Endothelial cell of umbilical vein (primary cell): ENCODE data around the gene PCNX1. TPM values are rescaled to one million over a fixed set of nuclear protein-coding genes. Genes with fewer than 3 reads are reported as not detected.

Experiments used
- BruUV-seq: library from RNA; stranded (reverse); fragments of 400-500 nt; replicated peaks from 2 replicates; lab custom pipeline; 2021; lab: Mats Ljungman, UMichigan
- CTCF ChIA-PET: fragments of 300-600, 350-600 bp; sonication (Branson Sonifier 250); formaldehyde crosslinking; loops from one replicate; lab custom pipeline; 2021; ENCODE audit warnings: antibody characterized with exemption, inconsistent platforms; lab: Charles Lee
- POLR2A ChIA-PET: fragments of 300-600, 350-600 bp; sonication (Branson Sonifier 250); formaldehyde crosslinking; loops from one replicate; lab custom pipeline; 2021; ENCODE audit warnings: antibody characterized with exemption, inconsistent platforms; lab: Charles Lee
- DNase-seq: peaks from one replicate; pipeline ENCODE4 v3.0.0-alpha.2; 2011; ENCODE audit warnings: low read depth, low spot score
- FAIRE-seq: peaks from 2 replicates; lab custom pipeline; 2011; peaks lifted over from hg19 to GRCh38; lab: Jason Lieb, UNC
- H2AFZ ChIP-seq: 2 replicates; pipeline ENCODE4 v1.6.0; 2012; ENCODE audit warnings: low read depth, low read length, control low read depth, inconsistent platforms
- H3K27ac ChIP-seq: 2 replicates; pipeline ENCODE4 v1.5.1; 2011; ENCODE audit warnings: low read depth, mild to moderate bottlenecking, control low read depth, low read length, moderate library complexity; ENCODE audit not compliant: insufficient read depth
- H3K27me3 ChIP-seq, 2 experiments: 2 replicates each; pipeline versions ENCODE4 v1.6.0 to v1.6.1; 2011; ENCODE audit warnings: low read length in 2 of 2, mixed read lengths in 1 of 2; ENCODE audit not compliant: control insufficient read depth in 2 of 2, insufficient read depth in 2 of 2
- H3K36me3 ChIP-seq, 2 experiments: 2 replicates in 1 of 2; 3 replicates in 1 of 2; pipeline ENCODE4 v1.5.1; 2011; ENCODE audit warnings: low read length in 2 of 2, mild to moderate bottlenecking in 1 of 2, moderate library complexity in 1 of 2; ENCODE audit not compliant: control insufficient read depth in 2 of 2, insufficient read depth in 2 of 2; ENCODE audit errors: extremely low read depth in 1 of 2
- H3K4me1 ChIP-seq: 3 replicates; pipeline ENCODE4 v1.5.1; 2011; ENCODE audit warnings: mild to moderate bottlenecking, low read length; ENCODE audit not compliant: control insufficient read depth, insufficient read depth; ENCODE audit errors: extremely low read depth
- H3K4me2 ChIP-seq: 2 replicates; pipeline ENCODE4 v1.6.1; 2011; ENCODE audit warnings: low read length, control low read depth, mixed read lengths; ENCODE audit not compliant: insufficient read depth
- H3K4me3 ChIP-seq, 3 experiments: fragments of 200-600 bp in 1 of 3; sonication (generic), shearing (Covaris generic) in 1 of 3; replicated peaks in 1 of 3; 2 replicates each; pipeline ENCODE4 v1.5.1; 2011 to 2016; ENCODE audit warnings: control low read depth in 3 of 3, low read length in 3 of 3, mild to moderate bottlenecking in 2 of 3, inconsistent platforms in 1 of 3, low read depth in 1 of 3, moderate library complexity in 1 of 3; ENCODE audit not compliant: insufficient read depth in 1 of 3
- H3K79me2 ChIP-seq: 2 replicates; pipeline ENCODE4 v1.6.0; 2012; ENCODE audit warnings: low read length, inconsistent platforms; ENCODE audit not compliant: control insufficient read depth, insufficient read depth
- H3K9ac ChIP-seq: replicated peaks from 2 replicates; pipeline ENCODE3; 2011; ENCODE audit warnings: low read length, control low read depth; ENCODE audit not compliant: insufficient read depth; ENCODE audit errors: extremely low read depth
- H3K9me1 ChIP-seq: replicated peaks from 3 replicates; pipeline ENCODE4 v1.6.0; 2011; ENCODE audit warnings: mild to moderate bottlenecking, low read length; ENCODE audit not compliant: control insufficient read depth, insufficient read depth; ENCODE audit errors: extremely low read depth
- H3K9me3 ChIP-seq: replicated peaks from 2 replicates; pipeline ENCODE4 v1.5.1; 2012; ENCODE audit warnings: low read length, inconsistent platforms; ENCODE audit not compliant: control insufficient read depth, insufficient read depth
- H4K20me1 ChIP-seq: replicated peaks from 2 replicates; pipeline ENCODE3; 2011; ENCODE audit warnings: mild to moderate bottlenecking, low read length; ENCODE audit not compliant: control insufficient read depth, insufficient read depth; ENCODE audit errors: extremely low read depth
- CTCF ChIP-seq, 2 donors: IDR thresholded peaks; 1 replicate in 1 of 2; 2 replicates in 1 of 2; pipeline ENCODE4 v1.5.1; 2011; ENCODE audit warnings: low read length in 2 of 2, mild to moderate bottlenecking in 2 of 2, moderate library complexity in 2 of 2, control low read depth in 1 of 2, inconsistent platforms in 1 of 2, low read depth in 1 of 2; ENCODE audit not compliant: insufficient read depth in 1 of 2; ENCODE audit errors: extremely low read depth in 1 of 2
- EZH2 ChIP-seq: IDR thresholded peaks from 2 replicates; pipeline ENCODE4 v1.6.1; 2012; ENCODE audit warnings: borderline replicate concordance, low read depth, mild to moderate bottlenecking, moderate library complexity, low read length, inconsistent platforms; ENCODE audit not compliant: severe bottlenecking
- FOS ChIP-seq: IDR thresholded peaks from 2 replicates; pipeline ENCODE4 v1.6.1; 2011; ENCODE audit warnings: mild to moderate bottlenecking, low read length, moderate library complexity, borderline replicate concordance; ENCODE audit not compliant: insufficient read depth
- GATA2 ChIP-seq: IDR thresholded peaks from 2 replicates; pipeline ENCODE4 v1.7.0; 2011; ENCODE audit warnings: low read depth, mild to moderate bottlenecking, moderate library complexity, mixed read lengths, low read length; ENCODE audit not compliant: insufficient read length, insufficient read depth
- JUN ChIP-seq: IDR thresholded peaks from 2 replicates; pipeline ENCODE4 v1.6.1; 2011; ENCODE audit warnings: borderline replicate concordance, low read depth; ENCODE audit not compliant: insufficient read length, insufficient read depth
- MAX ChIP-seq: IDR thresholded peaks from 2 replicates; pipeline ENCODE4 v1.6.1; 2011; ENCODE audit not compliant: insufficient read depth, insufficient read length
- MYC ChIP-seq: IDR thresholded peaks from one replicate; pipeline ENCODE4 v1.6.1; 2011; ENCODE audit warnings: mild to moderate bottlenecking, low read depth, low read length
- POLR2A ChIP-seq: IDR thresholded peaks from 2 replicates; pipeline ENCODE4 v1.6.1; 2012; ENCODE audit warnings: low read depth, mild to moderate bottlenecking, control low read depth, low read length
- POLR2AphosphoS5 ChIP-seq: IDR thresholded peaks from 2 replicates; pipeline ENCODE4 v1.6.1; 2012; ENCODE audit warnings: low read depth, mild to moderate bottlenecking, control low read depth, low read length, moderate library complexity; ENCODE audit not compliant: insufficient read depth
- dilution Hi-C: fragments of 300-500 bp; cut with MboI; formaldehyde crosslinking; loops from one replicate; pipeline ENCODE4 v1.15.0; 2019; ENCODE audit warnings: low sequenced_read_pairs; ENCODE audit not compliant: extremely low pct_ligation_motif_present
- intact Hi-C: fragments of 100-400 bp; cut with micrococcal nuclease; formaldehyde crosslinking; loops from one replicate; pipeline ENCODE4 v1.10.0; 2022
- polyA plus RNA-seq, 4 experiments: library from polyadenylated mRNA; depleted of rRNA in 3 of 4; stranded (reverse) in 3 of 4; unstranded in 1 of 4; fragments of >200 nt; gene quantifications; 2 replicates each; pipeline versions ENCODE4 v1.2.1 to v1.2.3, GENCODE V29; 2011 to 2012; ENCODE audit warnings: missing spikeins in 1 of 4
- total RNA-seq: library from RNA; stranded (reverse); gene quantifications from 2 replicates; pipeline ENCODE4 v1.2.3, GENCODE V29; 2021

The PCNX1 gene
- total and polyA plus RNA-seq, 2 donors (not counting 3 experiments of a cell fraction or from before 2014, with no cell fraction given): 21.4 to 40.5 TPM

- dilution Hi-C loops: no loop called here
Observed at GRCh38 chr14:71114565-71114964, 207.3 kb downstream of the PCNX1 start.

GRCh38 chr14:71115306-71115705 is 208.0 kb downstream of the PCNX1 start:
- no peaks in the 10 kb centered on the region for H3K9me1 ChIP-seq
- H4K20me1 ChIP-seq: no peaks in the 10 kb centered on the region
- H2AFZ ChIP-seq: no peak overlapping the region
- TF ChIP-seq POLR2A (no peak), JUN (no peak), FOS (no peak), CTCF (IDR thresholded peaks at IDR 0.05; ENCODE audit: extremely low read depth in 1 of 2, insufficient read depth in 1 of 2, low read depth in 1 of 2, low read length in 2 of 2) (no peak), EZH2 (no peak), GATA2 (no peak), POLR2AphosphoS5 (no peak), MAX (no peak), MYC (no peak)
- no peaks in the 10 kb centered on the region for H3K9me3 ChIP-seq
- H3K4me3 ChIP-seq: no peak overlapping the region
- DNase-seq (no peak), FAIRE-seq (no peak)
- BruUV-seq: no TSS peak
- H3K9ac ChIP-seq: no peak overlapping the region
- no peak overlapping the region for H3K4me2 ChIP-seq
- intact Hi-C loops: no loop called here
- no peaks in the 10 kb centered on the region for H3K27me3 ChIP-seq
- H3K79me2 ChIP-seq: no peaks in the 10 kb centered on the region
- CTCF ChIA-PET: interaction anchor here (0.6 to 2.2 kb wide), 5 partner anchors 12 to 740 kb away, joined by 3 to 5 read pairs (median 3); no protein-coding TSS in a partner anchor
- dilution Hi-C loops: no loop called here
- H3K27ac ChIP-seq: no peak overlapping the region
- no peaks in the 10 kb centered on the region for H3K4me1 ChIP-seq
- no peaks in the 10 kb centered on the region for H3K36me3 ChIP-seq
- POLR2A ChIA-PET: no interaction called here

More at GRCh38 chr14:71114565-71114964, 207.3 kb downstream of the PCNX1 start:
- Histone ChIP-seq H3K4me2 (no peak overlapping the region), H3K27ac (no peak overlapping the region), H3K9me3 (no peaks in the 10 kb centered on the region), H3K9ac (no peak overlapping the region), H3K27me3 (no peaks in the 10 kb centered on the region), H3K4me3 (no peak overlapping the region), H3K79me2 (no peaks in the 10 kb centered on the region), H4K20me1 (no peaks in the 10 kb centered on the region), H3K4me1 (no peaks in the 10 kb centered on the region), H3K36me3 (no peaks in the 10 kb centered on the region), H2AFZ (no peak overlapping the region), H3K9me1 (no peaks in the 10 kb centered on the region)
- BruUV-seq: no TSS peak
- no peak for DNase-seq
- ChIA-PET POLR2A (no interaction called here), CTCF (interaction anchor here (0.6 to 2.2 kb wide), 5 partner anchors 11 to 741 kb away, joined by 3 to 5 read pairs (median 3); no protein-coding TSS in a partner anchor)
- intact Hi-C loops: no loop called here
- TF ChIP-seq FOS (no peak), MAX (no peak), GATA2 (no peak)
- FAIRE-seq: no peak
